Measurements from ENCODE around the gene NEK8. TPM values are rescaled to one million over a fixed set of nuclear protein-coding genes. Genes with fewer than 3 reads are reported as not detected.

The NEK8 gene
- total and polyA plus RNA-seq, 9 of the 15 experiments (the other 6 are each of a cell fraction or from before 2014, with no cell fraction given) = 0.98 to 16.6 (median 4.6) TPM

DNA sequence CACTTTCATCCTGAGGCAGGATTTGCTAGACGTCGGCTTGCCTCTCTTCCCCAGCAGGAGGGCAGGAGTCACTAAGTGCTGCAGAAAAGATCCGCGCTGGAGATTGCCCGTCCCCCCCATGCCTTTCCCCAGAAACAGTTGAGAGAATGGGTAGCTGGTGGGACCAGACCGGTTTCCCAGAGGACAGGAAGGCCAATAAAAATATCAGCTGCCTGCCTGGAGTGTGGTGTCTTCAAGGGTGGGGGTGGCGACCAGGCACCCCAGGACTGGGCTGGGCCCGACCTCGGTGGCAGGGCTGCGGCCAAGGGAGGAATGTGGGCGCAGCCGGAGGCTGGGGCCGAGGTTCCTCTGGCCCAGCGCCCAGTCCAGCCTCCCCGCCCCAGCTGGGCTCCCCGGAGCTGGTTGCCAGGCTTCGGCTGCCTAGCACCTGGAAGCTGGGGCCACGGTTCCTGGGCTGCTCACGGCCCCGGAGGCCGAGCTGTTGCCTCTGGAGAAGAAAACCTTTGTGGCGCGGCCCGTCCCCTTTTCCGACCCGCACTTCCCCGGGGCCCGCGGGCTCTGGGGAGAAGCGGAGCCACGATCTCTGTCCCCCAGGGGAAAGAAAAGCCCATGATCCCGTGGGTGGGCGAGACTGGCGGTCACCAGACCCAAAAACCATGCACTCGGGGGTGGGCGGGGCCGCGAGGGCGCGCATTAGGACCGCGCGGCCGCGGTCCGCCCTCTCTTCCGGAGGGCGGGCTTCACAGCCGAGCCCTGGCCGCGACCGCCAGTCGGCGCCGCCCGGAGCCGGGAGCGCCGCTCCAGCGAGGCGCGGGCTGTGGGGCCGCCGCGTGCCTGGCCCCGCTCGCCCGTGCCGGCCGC is 14.9 kb downstream of the NEK8 start, which contains the start of gene TRAF4 (continued):
- TF ChIP-seq CCAR2 (IDR thresholded peaks at IDR 0.05; ENCODE audit: low read depth, low read length) = no peak
- peak; percentile 34; the same call in 1 of the 2 replicates for TF ChIP-seq GTF2F1 (IDR thresholded peaks at IDR 0.05; ENCODE audit: low read depth, low read length)
- TF ChIP-seq THRAP3 (IDR thresholded peaks at IDR 0.05; ENCODE audit: borderline replicate concordance) = no peak
- TF ChIP-seq, protein P1, sequence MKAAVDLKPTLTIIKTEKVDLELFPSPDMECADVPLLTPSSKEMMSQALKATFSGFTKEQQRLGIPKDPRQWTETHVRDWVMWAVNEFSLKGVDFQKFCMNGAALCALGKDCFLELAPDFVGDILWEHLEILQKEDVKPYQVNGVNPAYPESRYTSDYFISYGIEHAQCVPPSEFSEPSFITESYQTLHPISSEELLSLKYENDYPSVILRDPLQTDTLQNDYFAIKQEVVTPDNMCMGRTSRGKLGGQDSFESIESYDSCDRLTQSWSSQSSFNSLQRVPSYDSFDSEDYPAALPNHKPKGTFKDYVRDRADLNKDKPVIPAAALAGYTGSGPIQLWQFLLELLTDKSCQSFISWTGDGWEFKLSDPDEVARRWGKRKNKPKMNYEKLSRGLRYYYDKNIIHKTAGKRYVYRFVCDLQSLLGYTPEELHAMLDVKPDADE (conservative IDR thresholded peaks at IDR 0.05; ENCODE audit: control insufficient read depth, low read depth, low read length) = peak; percentile 94
- peak; percentile 51; the same call in 1 of the 2 replicates for TF ChIP-seq CREM (IDR thresholded peaks at IDR 0.05; ENCODE audit: low read depth)
- TF ChIP-seq, protein P2, sequence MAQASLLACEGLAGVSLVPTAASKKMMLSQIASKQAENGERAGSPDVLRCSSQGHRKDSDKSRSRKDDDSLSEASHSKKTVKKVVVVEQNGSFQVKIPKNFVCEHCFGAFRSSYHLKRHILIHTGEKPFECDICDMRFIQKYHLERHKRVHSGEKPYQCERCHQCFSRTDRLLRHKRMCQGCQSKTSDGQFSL (CRISPR knock-in tag; IDR thresholded peaks at IDR 0.05) = peak; percentile 89
- TF ChIP-seq, protein P2 (tag; IDR thresholded peaks at IDR 0.05) = peak in 1 of 2 experiments; percentile 81; a peak in 2 of 4 replicates
- TF ChIP-seq, protein P3, sequence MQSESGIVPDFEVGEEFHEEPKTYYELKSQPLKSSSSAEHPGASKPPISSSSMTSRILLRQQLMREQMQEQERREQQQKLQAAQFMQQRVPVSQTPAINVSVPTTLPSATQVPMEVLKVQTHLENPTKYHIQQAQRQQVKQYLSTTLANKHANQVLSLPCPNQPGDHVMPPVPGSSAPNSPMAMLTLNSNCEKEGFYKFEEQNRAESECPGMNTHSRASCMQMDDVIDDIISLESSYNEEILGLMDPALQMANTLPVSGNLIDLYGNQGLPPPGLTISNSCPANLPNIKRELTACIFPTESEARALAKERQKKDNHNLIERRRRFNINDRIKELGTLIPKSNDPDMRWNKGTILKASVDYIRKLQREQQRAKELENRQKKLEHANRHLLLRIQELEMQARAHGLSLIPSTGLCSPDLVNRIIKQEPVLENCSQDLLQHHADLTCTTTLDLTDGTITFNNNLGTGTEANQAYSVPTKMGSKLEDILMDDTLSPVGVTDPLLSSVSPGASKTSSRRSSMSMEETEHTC (IDR thresholded peaks at IDR 0.05) = no peak
- TF ChIP-seq SMAD3 (CRISPR knock-in tag; conservative IDR thresholded peaks at IDR 0.05) = no peak
- no peak for TF ChIP-seq ATF1 (CRISPR knock-in tag; IDR thresholded peaks at IDR 0.05)
- peak; percentile 62; the same call in 1 of the 2 replicates for TF ChIP-seq ATF1 (tag; IDR thresholded peaks at IDR 0.05)
- peak; percentile 70; the same call in 1 of the 2 replicates for TF ChIP-seq ZNF668 (CRISPR knock-in tag; IDR thresholded peaks at IDR 0.05)
- peak in 1 of 2 experiments; percentile 16; a peak in 1 of 4 replicates for TF ChIP-seq KDM1A (IDR thresholded peaks at IDR 0.05)
- TF ChIP-seq ZC3H4 (CRISPR knock-in tag; IDR thresholded peaks at IDR 0.05; ENCODE audit: borderline replicate concordance) = no peak
- peak; percentile 12; the same call in 1 of the 2 replicates for TF ChIP-seq SPI1 (IDR thresholded peaks at IDR 0.05; ENCODE audit: borderline replicate concordance, low read depth, low read length)
- TF ChIP-seq ZBTB17 (CRISPR knock-in tag; IDR thresholded peaks at IDR 0.05) = 0 out of 2 replicates have a peak, but pooled peaks have one; percentile 45
- 0 out of 2 replicates have a peak, but pooled peaks have one; percentile 59 for TF ChIP-seq GATAD2A (IDR thresholded peaks at IDR 0.05)
- no peak for TF ChIP-seq ZNF239 (CRISPR knock-in tag; IDR thresholded peaks at IDR 0.05)
- TF ChIP-seq, protein P4, sequence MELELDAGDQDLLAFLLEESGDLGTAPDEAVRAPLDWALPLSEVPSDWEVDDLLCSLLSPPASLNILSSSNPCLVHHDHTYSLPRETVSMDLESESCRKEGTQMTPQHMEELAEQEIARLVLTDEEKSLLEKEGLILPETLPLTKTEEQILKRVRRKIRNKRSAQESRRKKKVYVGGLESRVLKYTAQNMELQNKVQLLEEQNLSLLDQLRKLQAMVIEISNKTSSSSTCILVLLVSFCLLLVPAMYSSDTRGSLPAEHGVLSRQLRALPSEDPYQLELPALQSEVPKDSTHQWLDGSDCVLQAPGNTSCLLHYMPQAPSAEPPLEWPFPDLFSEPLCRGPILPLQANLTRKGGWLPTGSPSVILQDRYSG (tag; conservative IDR thresholded peaks at IDR 0.05; ENCODE audit: low read depth) = 0 out of 2 replicates have a peak, but pooled peaks have one; percentile 48
- peak in 1 of 2 experiments; percentile 49; a peak in 3 of 4 replicates for TF ChIP-seq RAD21 (CRISPR knock-in tag; conservative IDR thresholded peaks at IDR 0.05 in 1 of 2, IDR thresholded peaks at IDR 0.05 in 1 of 2)
- TF ChIP-seq FOXM1 (IDR thresholded peaks at IDR 0.05; ENCODE audit: low read depth) = peak; percentile 71
- TF ChIP-seq FOXM1 (CRISPR knock-in tag; IDR thresholded peaks at IDR 0.05; ENCODE audit: low read depth) = no peak
- TF ChIP-seq ETV1 (tag; conservative IDR thresholded peaks at IDR 0.05; ENCODE audit: low read depth) = peak; percentile 36; the same call in 1 of the 2 replicates

Measured in K562 (cell line).